Progenitor cell of endocrine pancreas (in vitro differentiated cells): ENCODE data around the gene AIPL1. TPM values are rescaled to one million over a fixed set of nuclear protein-coding genes. Genes with fewer than 3 reads are reported as not detected.

ENCODE experiments used
- DNase-seq: peaks from one replicate; pipeline ENCODE4 v3.0.0; 2021; ENCODE audit warnings: low spot score; ENCODE audit not compliant: unreplicated experiment
- H3K27ac Mint-ChIP-seq: 2 replicates; pipeline ENCODE4 v1.8.0; 2021; ENCODE audit warnings: mild to moderate bottlenecking, moderate library complexity, mixed read lengths
- H3K27me3 Mint-ChIP-seq: 2 replicates; pipeline ENCODE4 v1.8.0; 2021; ENCODE audit warnings: mixed read lengths
- H3K36me3 Mint-ChIP-seq: 2 replicates; pipeline ENCODE4 v1.8.0; 2022; ENCODE audit warnings: mixed read lengths; ENCODE audit not compliant: insufficient read depth
- H3K4me1 Mint-ChIP-seq: 2 replicates; pipeline ENCODE4 v1.8.0; 2021; ENCODE audit warnings: low read depth, mixed read lengths
- H3K4me3 Mint-ChIP-seq: 2 replicates; pipeline ENCODE4 v1.8.0; 2021; ENCODE audit warnings: low read depth, mild to moderate bottlenecking, moderate library complexity, mixed read lengths
- H3K9me3 Mint-ChIP-seq: 2 replicates; pipeline ENCODE4 v1.8.0; 2021; ENCODE audit warnings: low read depth, mixed read lengths
- CTCF ChIP-seq: fragments of 200-600 bp; sonication (generic); IDR thresholded peaks from one replicate; pipeline ENCODE4 v1.5.0; 2021; ENCODE audit warnings: antibody characterized with exemption, mild to moderate bottlenecking; ENCODE audit not compliant: unreplicated experiment
- total RNA-seq: library from RNA; stranded (reverse); gene quantifications from 2 replicates; pipeline ENCODE4 v1.2.1, GENCODE V29; 2021

Gene AIPL1
- total RNA-seq, 1 donor from 2014 or later, result not detected

- Mint-ChIP-seq H3K4me3 (no peak overlapping the region), H3K36me3 (no peaks in the 10 kb centered on the region), H3K27ac (no peak overlapping the region), H3K9me3 (peaks cover 4% of the 10 kb centered on the region), H3K4me1 (peaks cover 1% of the 10 kb centered on the region), H3K27me3 (peaks cover 11% of the 10 kb centered on the region)
- TF ChIP-seq CTCF, result no peak
- no peak for DNase-seq
These were observed 7.6 kb downstream of the AIPL1 start for GRCh38 chr17:6427279-6427781.

GRCh38 chr17:6426356-6427101, 8.4 kb downstream of the AIPL1 start:
- Mint-ChIP-seq H3K4me1 (peaks cover 1% of the 10 kb centered on the region), H3K27ac (no peak overlapping the region), H3K27me3 (peaks cover 11% of the 10 kb centered on the region), H3K36me3 (no peaks in the 10 kb centered on the region), H3K4me3 (no peak overlapping the region), H3K9me3 (peaks cover 4% of the 10 kb centered on the region)
- no peak for DNase-seq
- TF ChIP-seq CTCF, result no peak

- peaks cover 4% of the 10 kb centered on the region for H3K9me3 Mint-ChIP-seq
- TF ChIP-seq CTCF, result no peak
These were observed 9.5 kb downstream of the AIPL1 start for GRCh38 chr17:6425407-6425806.

GRCh38 chr17:6423931-6424330, 11.0 kb downstream of the AIPL1 start:
- no peak for DNase-seq
- H3K27me3 Mint-ChIP-seq, result peaks cover 11% of the 10 kb centered on the region
- no peak overlapping the region for H3K4me3 Mint-ChIP-seq
- no peaks in the 10 kb centered on the region for H3K9me3 Mint-ChIP-seq
- H3K27ac Mint-ChIP-seq, result no peak overlapping the region
- TF ChIP-seq CTCF, result no peak
- H3K36me3 Mint-ChIP-seq, result no peaks in the 10 kb centered on the region
- peaks cover 6% of the 10 kb centered on the region for H3K4me1 Mint-ChIP-seq

More at GRCh38 chr17:6425407-6425806, 9.5 kb downstream of the AIPL1 start:
- DNase-seq, result no peak
- Mint-ChIP-seq H3K27ac (no peak overlapping the region), H3K4me1 (peaks cover 2% of the 10 kb centered on the region), H3K27me3 (peaks cover 11% of the 10 kb centered on the region), H3K4me3 (no peak overlapping the region), H3K36me3 (no peaks in the 10 kb centered on the region)

- H3K9me3 Mint-ChIP-seq, result no peaks in the 10 kb centered on the region
- H3K27me3 Mint-ChIP-seq, result peaks cover 11% of the 10 kb centered on the region
- H3K4me3 Mint-ChIP-seq, result no peak overlapping the region
- DNase-seq, result no peak
- peak; percentile 9 for TF ChIP-seq CTCF
- H3K36me3 Mint-ChIP-seq, result no peaks in the 10 kb centered on the region
- H3K27ac Mint-ChIP-seq, result no peak overlapping the region
- peaks cover 6% of the 10 kb centered on the region for H3K4me1 Mint-ChIP-seq
These were observed 12.2 kb downstream of the AIPL1 start for GRCh38 chr17:6422654-6423241.
